Retinal pigment epithelial cell (primary cell): Measurements from ENCODE around the gene ZNF185.
A peak's percentile ranks its signal among the peaks of the same experiment; 100 is the strongest.

Source experiments
- DNase-seq: peaks from one replicate; pipeline ENCODE4 v3.0.0-alpha.2; 2010; ENCODE audit warnings: low read depth
- H3K4me3 ChIP-seq: 2 replicates; pipeline ENCODE4 v1.5.1; 2011; ENCODE audit warnings: mild to moderate bottlenecking, low read length, control low read depth, moderate library complexity
- CTCF ChIP-seq: conservative IDR thresholded peaks from 2 replicates; pipeline ENCODE4 v1.5.1; 2011; ENCODE audit warnings: low read depth, low read length, control low read depth, inconsistent platforms

Gene ZNF185

DNA sequence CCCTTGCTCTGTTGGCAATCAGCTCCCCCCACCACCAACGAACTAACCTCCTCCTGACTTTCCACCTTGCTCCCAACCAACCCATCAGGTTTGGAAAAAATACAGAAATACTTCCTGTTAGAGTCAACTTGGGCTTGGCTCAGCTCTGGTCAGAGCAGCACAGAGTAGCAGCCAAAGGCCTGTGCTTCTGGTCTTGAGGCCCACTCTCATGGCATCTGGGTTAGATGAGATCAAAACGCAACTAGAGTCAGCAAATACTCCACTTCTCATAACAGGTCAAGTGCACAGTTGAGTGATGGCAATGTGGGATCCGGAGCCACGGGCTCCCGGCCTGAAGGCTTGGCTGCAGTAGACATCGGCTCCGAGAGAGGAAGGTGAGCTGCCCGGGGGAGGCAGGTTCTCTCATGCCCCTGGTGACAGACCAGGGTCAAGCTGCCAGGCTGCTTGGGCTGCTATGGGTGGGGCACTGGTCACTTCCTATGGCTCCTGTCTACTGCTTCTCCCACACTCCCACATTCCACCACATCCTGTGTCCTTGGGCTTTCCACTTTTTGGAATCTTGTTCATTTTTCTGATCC, 34.8 kb downstream of the ZNF185 start:
- TF ChIP-seq CTCF = no peak
- DNase-seq = no peak
- H3K4me3 ChIP-seq = no peak overlapping the region

DNA sequence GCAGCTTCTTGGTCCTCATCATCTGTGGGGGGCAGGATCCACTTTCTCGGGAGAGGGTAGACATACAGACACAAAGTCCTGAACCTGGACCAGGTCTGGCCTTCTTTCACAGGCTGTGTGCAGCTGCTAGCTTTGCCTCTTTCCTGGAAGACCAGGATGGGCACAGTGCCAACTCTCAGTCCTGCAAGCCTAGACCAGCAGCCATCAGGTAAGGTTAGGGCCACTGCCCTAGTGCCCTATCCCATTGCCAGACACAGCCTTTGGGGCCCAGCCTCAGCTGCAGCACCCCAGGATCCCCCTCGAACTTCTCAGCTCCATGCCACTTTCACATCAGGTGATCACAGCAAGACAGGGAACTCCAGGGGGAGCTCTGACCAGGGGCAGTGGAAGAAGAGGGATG, 38.4 kb downstream of the ZNF185 start:
- TF ChIP-seq CTCF = no peak
- DNase-seq = no peak
- H3K4me3 ChIP-seq = no peak overlapping the region

- no peak for TF ChIP-seq CTCF
- DNase-seq = no peak
- H3K4me3 ChIP-seq = no peak overlapping the region
These were observed 39.4 kb downstream of the ZNF185 start for GRCh38 chrX:152937236-152937635.

DNA sequence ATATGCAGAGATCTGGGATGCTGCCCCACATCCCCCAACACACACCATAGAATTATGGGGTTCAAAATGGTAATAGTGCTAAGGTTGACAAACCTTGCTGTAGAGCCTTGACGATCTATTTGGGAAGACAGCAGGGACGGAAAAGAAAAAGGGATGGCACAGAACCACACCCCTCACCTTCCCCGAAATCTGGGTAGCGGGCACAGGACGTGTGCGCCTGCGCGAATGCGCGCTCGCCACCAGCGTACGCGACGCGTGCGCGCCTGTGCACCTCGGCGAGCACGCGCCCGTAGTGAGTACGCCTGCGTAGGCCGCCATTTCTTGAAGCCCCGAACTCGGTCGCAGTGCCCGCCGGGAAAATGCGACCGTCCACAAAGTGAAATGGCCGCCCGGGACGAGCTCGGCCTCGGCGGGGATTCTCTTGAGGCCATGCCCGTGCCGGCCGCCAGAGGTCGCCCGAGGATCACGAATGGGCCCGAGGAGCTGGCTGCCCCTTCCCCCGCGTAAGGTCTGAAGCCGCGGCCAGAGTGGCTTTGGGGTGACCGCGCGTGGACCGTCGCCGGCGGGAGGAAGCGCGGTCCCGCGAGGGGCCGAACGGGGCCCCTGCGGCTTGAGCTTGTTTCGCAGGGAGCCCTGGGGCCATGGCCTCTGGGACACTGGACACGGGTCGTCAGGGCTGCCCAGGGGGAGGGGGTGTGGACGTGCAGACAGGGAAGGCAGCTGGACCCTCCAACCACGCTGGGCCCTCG, 43.6 kb downstream of the ZNF185 start:
- TF ChIP-seq CTCF = peak; percentile 56
- peak overlapping the region; percentile 66 for H3K4me3 ChIP-seq
- DNase-seq = peak; percentile 54

DNA sequence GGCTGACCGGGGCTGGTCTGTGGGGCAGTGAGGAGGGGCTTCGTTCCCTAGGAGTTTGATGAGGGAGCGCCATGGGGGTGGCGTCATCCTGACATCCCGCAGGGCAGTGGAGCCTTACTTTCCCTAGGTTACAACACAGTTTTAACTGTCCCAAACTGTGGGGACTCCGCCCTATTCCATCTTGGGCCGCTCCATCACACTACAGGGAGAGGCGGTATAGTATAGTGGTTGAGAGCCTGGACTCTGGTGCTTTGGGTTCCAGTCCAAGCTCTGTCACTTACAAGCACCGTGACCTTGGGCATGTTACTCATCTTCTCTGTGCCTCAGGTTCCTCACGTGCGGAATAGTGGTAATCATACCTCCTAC, 44.2 kb downstream of the ZNF185 start:
- no peak for DNase-seq
- H3K4me3 ChIP-seq = peak overlapping the region; percentile 62
- no peak for TF ChIP-seq CTCF

DNA sequence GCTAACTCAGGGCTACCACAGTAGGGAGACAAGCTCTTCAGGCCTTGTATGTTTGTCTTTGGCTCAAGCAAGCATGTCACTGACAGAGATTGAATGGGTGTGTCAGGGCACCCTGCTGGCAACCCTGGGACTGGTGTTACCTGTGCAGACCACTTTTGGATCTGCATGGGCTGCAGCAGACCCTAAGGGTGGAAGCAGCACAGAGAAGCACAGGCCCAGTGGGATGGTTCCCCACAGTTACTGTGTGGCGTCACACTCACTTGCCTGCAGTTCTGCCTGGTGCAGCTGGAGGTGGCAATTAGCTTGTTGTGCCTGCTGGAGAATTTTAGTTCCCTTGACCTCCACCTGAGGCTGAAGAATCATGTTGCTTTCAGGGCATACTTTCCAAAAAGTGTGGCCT, 46.0 kb downstream of the ZNF185 start:
- no peak for TF ChIP-seq CTCF
- DNase-seq = no peak
- no peak overlapping the region for H3K4me3 ChIP-seq
